ENCODE results near the gene RMRP.

Gene RMRP

GRCh38 chr9:35705372-35705771 is 47.6 kb upstream of the RMRP start:
- no peaks in the 10 kb centered on the region for H3K9me2 ChIP-seq (replicated peaks; ENCODE audit: control insufficient read depth, low read length)
- no peaks in the 10 kb centered on the region for H3K4me1 ChIP-seq (ENCODE audit: control insufficient read depth, low read length)
- no peaks in the 10 kb centered on the region for H4K20me1 ChIP-seq (ENCODE audit: control insufficient read depth, insufficient read depth, low read depth, low read length)
- H3K4me2 ChIP-seq (ENCODE audit: low read length): no peak overlapping the region
- H3K27me3 ChIP-seq (ENCODE audit: control insufficient read depth, low read length): no peaks in the 10 kb centered on the region
- no peak overlapping the region for H3K27ac ChIP-seq (ENCODE audit: low read depth, low read length)
- peaks cover 89% of the 10 kb centered on the region for H3K36me3 ChIP-seq (ENCODE audit: control insufficient read depth, low read length)
- H3K9me3 ChIP-seq (ENCODE audit: control insufficient read depth, insufficient read depth, low read length): no peaks in the 10 kb centered on the region
- H3K4me3 ChIP-seq (ENCODE audit: low read length): no peak overlapping the region
- no peaks in the 10 kb centered on the region for H3F3A ChIP-seq (ENCODE audit: control insufficient read depth, insufficient read depth)
- TF ChIP-seq, protein P1, sequence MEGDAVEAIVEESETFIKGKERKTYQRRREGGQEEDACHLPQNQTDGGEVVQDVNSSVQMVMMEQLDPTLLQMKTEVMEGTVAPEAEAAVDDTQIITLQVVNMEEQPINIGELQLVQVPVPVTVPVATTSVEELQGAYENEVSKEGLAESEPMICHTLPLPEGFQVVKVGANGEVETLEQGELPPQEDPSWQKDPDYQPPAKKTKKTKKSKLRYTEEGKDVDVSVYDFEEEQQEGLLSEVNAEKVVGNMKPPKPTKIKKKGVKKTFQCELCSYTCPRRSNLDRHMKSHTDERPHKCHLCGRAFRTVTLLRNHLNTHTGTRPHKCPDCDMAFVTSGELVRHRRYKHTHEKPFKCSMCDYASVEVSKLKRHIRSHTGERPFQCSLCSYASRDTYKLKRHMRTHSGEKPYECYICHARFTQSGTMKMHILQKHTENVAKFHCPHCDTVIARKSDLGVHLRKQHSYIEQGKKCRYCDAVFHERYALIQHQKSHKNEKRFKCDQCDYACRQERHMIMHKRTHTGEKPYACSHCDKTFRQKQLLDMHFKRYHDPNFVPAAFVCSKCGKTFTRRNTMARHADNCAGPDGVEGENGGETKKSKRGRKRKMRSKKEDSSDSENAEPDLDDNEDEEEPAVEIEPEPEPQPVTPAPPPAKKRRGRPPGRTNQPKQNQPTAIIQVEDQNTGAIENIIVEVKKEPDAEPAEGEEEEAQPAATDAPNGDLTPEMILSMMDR (IDR thresholded peaks at IDR 0.05; ENCODE audit: low read depth, low read length, poor library complexity, severe bottlenecking): no peak
- no peak for TF ChIP-seq EZH2phosphoT487 (IDR thresholded peaks at IDR 0.05; ENCODE audit: borderline replicate concordance, low read length)
- H3K79me2 ChIP-seq (ENCODE audit: control insufficient read depth, low read length): no peaks in the 10 kb centered on the region

DNA sequence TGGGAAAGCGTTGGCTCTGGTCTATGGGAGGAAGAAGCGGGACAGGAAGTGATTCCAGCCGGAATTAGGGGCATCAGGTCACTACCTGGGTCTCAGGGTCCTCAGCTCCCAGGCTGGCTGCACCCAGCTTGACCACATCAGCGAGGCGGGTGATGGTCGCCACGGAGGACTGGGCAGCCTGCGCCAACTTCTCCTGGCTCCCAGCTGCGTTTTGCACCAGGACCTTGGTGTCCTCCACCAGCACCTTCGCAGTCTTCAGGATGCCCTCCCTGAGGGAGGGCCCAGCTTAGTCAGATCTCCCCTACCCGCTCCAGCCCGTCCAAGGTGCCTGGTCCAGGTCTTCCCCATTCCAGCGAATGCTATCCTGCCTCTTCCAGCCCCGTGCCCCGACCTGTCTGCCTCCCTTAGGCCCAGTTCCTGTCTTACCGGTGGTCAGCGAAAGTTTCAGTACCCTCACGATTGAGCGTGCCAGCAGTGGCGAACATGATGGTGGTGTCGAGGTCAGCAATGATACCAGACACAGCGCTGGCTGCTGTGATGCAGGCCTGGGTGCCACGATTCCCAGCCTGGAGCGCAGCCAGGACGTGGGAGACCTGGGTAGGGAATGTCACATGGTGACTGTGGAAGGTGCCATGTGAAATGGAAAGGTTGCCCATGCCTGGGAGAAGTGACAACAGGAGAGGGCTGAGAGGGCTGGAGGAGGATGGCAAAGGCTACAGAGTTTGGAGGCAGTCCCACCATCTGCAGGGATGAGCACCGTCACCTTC is 46.3 kb upstream of the RMRP start:
- H3F3A ChIP-seq (ENCODE audit: control insufficient read depth, insufficient read depth): no peaks in the 10 kb centered on the region
- H3K9me3 ChIP-seq (ENCODE audit: control insufficient read depth, insufficient read depth, low read length): no peaks in the 10 kb centered on the region
- H3K4me3 ChIP-seq (ENCODE audit: low read length): no peak overlapping the region
- H4K20me1 ChIP-seq (ENCODE audit: control insufficient read depth, insufficient read depth, low read depth, low read length): no peaks in the 10 kb centered on the region
- H3K27me3 ChIP-seq (ENCODE audit: control insufficient read depth, low read length): no peaks in the 10 kb centered on the region
- H3K4me1 ChIP-seq (ENCODE audit: control insufficient read depth, low read length): no peaks in the 10 kb centered on the region
- TF ChIP-seq, protein P1 (IDR thresholded peaks at IDR 0.05; ENCODE audit: low read depth, low read length, poor library complexity, severe bottlenecking): no peak
- TF ChIP-seq EZH2phosphoT487 (IDR thresholded peaks at IDR 0.05; ENCODE audit: borderline replicate concordance, low read length): no peak
- no peaks in the 10 kb centered on the region for H3K79me2 ChIP-seq (ENCODE audit: control insufficient read depth, low read length)
- peaks cover 96% of the 10 kb centered on the region for H3K36me3 ChIP-seq (ENCODE audit: control insufficient read depth, low read length)
- no peak overlapping the region for H3K4me2 ChIP-seq (ENCODE audit: low read length)
- no peaks in the 10 kb centered on the region for H3K9me2 ChIP-seq (replicated peaks; ENCODE audit: control insufficient read depth, low read length)
- no peak overlapping the region for H3K27ac ChIP-seq (ENCODE audit: low read depth, low read length)

- Histone ChIP-seq H4K20me1 (ENCODE audit: control insufficient read depth, insufficient read depth, low read depth, low read length) (no peaks in the 10 kb centered on the region), H3K4me1 (ENCODE audit: control insufficient read depth, low read length) (no peaks in the 10 kb centered on the region), H3F3A (ENCODE audit: control insufficient read depth, insufficient read depth) (no peaks in the 10 kb centered on the region), H3K9me3 (ENCODE audit: control insufficient read depth, insufficient read depth, low read length) (no peaks in the 10 kb centered on the region), H3K4me2 (ENCODE audit: low read length) (no peak overlapping the region), H3K9me2 (replicated peaks; ENCODE audit: control insufficient read depth, low read length) (no peaks in the 10 kb centered on the region), H3K27me3 (ENCODE audit: control insufficient read depth, low read length) (no peaks in the 10 kb centered on the region), H3K79me2 (ENCODE audit: control insufficient read depth, low read length) (no peaks in the 10 kb centered on the region), H3K36me3 (ENCODE audit: control insufficient read depth, low read length) (peaks cover 96% of the 10 kb centered on the region), H3K4me3 (ENCODE audit: low read length) (no peak overlapping the region), H3K27ac (ENCODE audit: low read depth, low read length) (no peak overlapping the region)
- no peak for TF ChIP-seq EZH2phosphoT487 (IDR thresholded peaks at IDR 0.05; ENCODE audit: borderline replicate concordance, low read length)
- TF ChIP-seq, protein P1 (IDR thresholded peaks at IDR 0.05; ENCODE audit: low read depth, low read length, poor library complexity, severe bottlenecking): no peak
Observed at GRCh38 chr9:35702696-35703095, 44.9 kb upstream of the RMRP start.
